ENCODE data around the gene LRRC28. TPM values are rescaled to one million over a fixed set of nuclear protein-coding genes. Genes with fewer than 3 reads are reported as not detected.

LRRC28 gene
- total and polyA plus RNA-seq, 10 of the 15 experiments (the other 5 are each of a cell fraction or from before 2014, with no cell fraction given) = 21.3 to 54.9 (median 27.7) TPM

DNA sequence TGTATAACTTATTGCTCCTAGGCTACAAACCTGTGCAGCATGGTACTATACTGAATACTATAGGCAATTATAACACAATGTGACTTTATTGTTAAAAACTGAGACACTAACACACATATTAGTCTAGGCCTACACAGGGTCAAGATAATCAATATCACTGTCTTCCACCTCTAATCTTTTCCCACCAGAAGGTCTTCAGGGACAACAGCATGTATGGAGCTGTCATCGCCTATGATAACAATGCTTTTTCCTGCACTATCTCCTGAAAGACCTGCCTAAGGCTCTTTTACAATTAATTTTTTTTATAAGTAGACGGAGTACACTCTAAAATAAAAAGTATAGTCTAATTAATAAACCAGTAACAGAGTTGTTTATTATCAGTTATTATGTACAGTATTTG is 60.9 kb downstream of the LRRC28 start:
- H3K27ac ChIP-seq (ENCODE audit: control insufficient read depth, insufficient read depth) = no peak overlapping the region
- DNase-seq (ENCODE audit: low read depth, low spot score) = no peak
- H3K9me3 ChIP-seq (replicated peaks; ENCODE audit: control insufficient read depth, insufficient read depth, low read length) = no peaks in the 10 kb centered on the region; the same call in none of the 3 replicates
- H3K4me1 ChIP-seq (ENCODE audit: control insufficient read depth, insufficient read depth, low read length) = no peaks in the 10 kb centered on the region
- no peaks in the 10 kb centered on the region for H3K27me3 ChIP-seq (replicated peaks in 1 of 2; ENCODE audit: control insufficient read depth in 2 of 2, insufficient read depth in 2 of 2, low read length in 1 of 2)
- ChIA-PET POLR2A (no interaction called here), SMC1A (ENCODE audit: uncharacterized antibody, unreplicated experiment) (interaction anchor here (0.6 to 1.7 kb wide), 2 partner anchors 12 to 391 kb away, joined by 3 read pairs; no protein-coding TSS in a partner anchor), RAD21 (ENCODE audit: unreplicated experiment) (no interaction called here), CTCF (no interaction called here)
- in situ Hi-C loops (cut with MboI) = no loop called here
- no peak overlapping the region for H3K9ac ChIP-seq (ENCODE audit: control insufficient read depth, insufficient read depth, low read length)
- H3K4me2 ChIP-seq (ENCODE audit: control insufficient read depth, insufficient read depth) = no peak overlapping the region
- intact Hi-C loops (cut with micrococcal nuclease; ENCODE audit: unreplicated experiment) = no loop called here
- H3K36me3 ChIP-seq (ENCODE audit: control insufficient read depth in 2 of 2, insufficient read depth in 2 of 2, low read length in 1 of 2) = no peaks in the 10 kb centered on the region
- no peak for ATAC-seq
- 78% methylated on average over 2 of the region's 2 CpGs for WGBS (ENCODE audit: insufficient coverage, insufficient replicate concordance, low lambda C conversion rate, missing lambda C conversion rate)
- no peaks in the 10 kb centered on the region for H3K79me2 ChIP-seq (ENCODE audit: control insufficient read depth, insufficient read depth, low read length)
- no peak overlapping the region for H3K4me3 ChIP-seq
- no peak for FAIRE-seq
- no peaks in the 10 kb centered on the region for H4K20me1 ChIP-seq (ENCODE audit: control insufficient read depth, insufficient read depth)
- BruUV-seq (replicated peaks) = no TSS peak
- no peak overlapping the region for H2AFZ ChIP-seq (ENCODE audit: control insufficient read depth, low read depth, low read length)
- no peak for TF ChIP-seq SMAD1 (IDR thresholded peaks at IDR 0.05; ENCODE audit: low read depth, partially characterized antibody)
- no peak for TF ChIP-seq ZBED1 (IDR thresholded peaks at IDR 0.05; ENCODE audit: borderline replicate concordance)
- TF ChIP-seq, protein P1, sequence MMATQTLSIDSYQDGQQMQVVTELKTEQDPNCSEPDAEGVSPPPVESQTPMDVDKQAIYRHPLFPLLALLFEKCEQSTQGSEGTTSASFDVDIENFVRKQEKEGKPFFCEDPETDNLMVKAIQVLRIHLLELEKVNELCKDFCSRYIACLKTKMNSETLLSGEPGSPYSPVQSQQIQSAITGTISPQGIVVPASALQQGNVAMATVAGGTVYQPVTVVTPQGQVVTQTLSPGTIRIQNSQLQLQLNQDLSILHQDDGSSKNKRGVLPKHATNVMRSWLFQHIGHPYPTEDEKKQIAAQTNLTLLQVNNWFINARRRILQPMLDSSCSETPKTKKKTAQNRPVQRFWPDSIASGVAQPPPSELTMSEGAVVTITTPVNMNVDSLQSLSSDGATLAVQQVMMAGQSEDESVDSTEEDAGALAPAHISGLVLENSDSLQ (IDR thresholded peaks at IDR 0.05) = no peak
- no peak for TF ChIP-seq CHD1 (IDR thresholded peaks at IDR 0.05; ENCODE audit: low read depth, low read length)
- no peak for TF ChIP-seq BRCA1 (IDR thresholded peaks at IDR 0.05; ENCODE audit: low read depth, low read length)
- no peak for TF ChIP-seq USF2 (IDR thresholded peaks at IDR 0.05; ENCODE audit: borderline replicate concordance, low read depth, low read length)
- TF ChIP-seq NFYA (IDR thresholded peaks at IDR 0.05; ENCODE audit: borderline replicate concordance, low read depth, low read length) = no peak
- TF ChIP-seq CHD2 (IDR thresholded peaks at IDR 0.05; ENCODE audit: borderline replicate concordance, low read depth, low read length) = no peak
- TF ChIP-seq WRNIP1 (IDR thresholded peaks at IDR 0.05; ENCODE audit: borderline replicate concordance, low read depth, low read length) = no peak
- TF ChIP-seq REST (IDR thresholded peaks at IDR 0.05; ENCODE audit: low read depth, low read length) = no peak
- no peak for TF ChIP-seq NR2F1 (conservative IDR thresholded peaks at IDR 0.05)
- no peak for TF ChIP-seq SUZ12 (IDR thresholded peaks at IDR 0.05; ENCODE audit: unreplicated experiment)
- TF ChIP-seq CHD4 (IDR thresholded peaks at IDR 0.05) = no peak
- no peak for TF ChIP-seq MLLT1 (IDR thresholded peaks at IDR 0.05)
- no peak for TF ChIP-seq ZBTB4 (CRISPR knock-in tag; IDR thresholded peaks at IDR 0.05)
